Endometrial microvascular endothelial cells (primary cell): Measurements from ENCODE around the gene ODF4. TPM values are rescaled to one million over a fixed set of nuclear protein-coding genes. Genes with fewer than 3 reads are reported as not detected.
"Not testable (repeated sequence)": the region's sequence is repeated elsewhere in the genome, so short reads cannot be mapped to it uniquely, and the experiment has no call there.

ENCODE experiments used
- in situ Hi-C: cut with HindIII; loops from 2 replicates; pipeline ENCODE4 v1.10.0; 2017; ENCODE audit warnings: low sequenced_read_pairs, low pct_unique_long_range_greater_than_20kb; ENCODE audit errors: inconsistent ontology term
- total RNA-seq: library from RNA; depleted of rRNA; stranded (reverse); fragments of >200 nt; gene quantifications from one replicate; pipeline ENCODE4 v1.2.3, GENCODE V29; 2015; ENCODE audit errors: inconsistent ontology term

Gene ODF4
- total RNA-seq, 1 donor from 2014 or later = not detected

GRCh38 chr17:8384801-8385378, 45.2 kb downstream of the ODF4 start:
- in situ Hi-C loops = no loop called here

GRCh38 chr17:8386841-8387240, 47.2 kb downstream of the ODF4 start:
- in situ Hi-C loops = no loop called here

GRCh38 chr17:8387914-8388651, 48.4 kb downstream of the ODF4 start:
- in situ Hi-C loops = no loop called here

GRCh38 chr17:8391711-8392110, 52.1 kb downstream of the ODF4 start:
- in situ Hi-C loops = no loop called here

- in situ Hi-C loops = no loop called here
Observed at GRCh38 chr17:8392274-8392673, 52.6 kb downstream of the ODF4 start.

- in situ Hi-C loops = no loop called here
Observed at GRCh38 chr17:8392674-8393469, 53.2 kb downstream of the ODF4 start.

GRCh38 chr17:8393470-8394231, 54.0 kb downstream of the ODF4 start:
- in situ Hi-C loops = no loop called here

- in situ Hi-C loops = not testable (repeated sequence)
Observed at GRCh38 chr17:8394497-8394896, 54.9 kb downstream of the ODF4 start.

Other genes starting within 250 kb of the ODF4 start
- 0.19 TPM for gene ALOXE3, start 221.3 kb upstream of the ODF4 start, total RNA-seq
- gene HES7, start 215.7 kb upstream of the ODF4 start, total RNA-seq = not detected
- gene PER1, start 187.4 kb upstream of the ODF4 start, total RNA-seq = 20.4 TPM
- 5.3 TPM for gene VAMP2, start 176.9 kb upstream of the ODF4 start, total RNA-seq
- gene TMEM107, start 163.5 kb upstream of the ODF4 start, total RNA-seq = 34.0 TPM
- gene BORCS6, start 149.7 kb upstream of the ODF4 start, total RNA-seq = 13.3 TPM
- 100 TPM for gene AURKB, start 129.3 kb upstream of the ODF4 start, total RNA-seq
- gene CTC1, start 91.8 kb upstream of the ODF4 start, total RNA-seq = 17.7 TPM
- 55.1 TPM for gene PFAS, start 90.6 kb upstream of the ODF4 start, total RNA-seq
- gene RANGRF, start 51.2 kb upstream of the ODF4 start, total RNA-seq = 54.0 TPM
- gene SLC25A35, start 44.4 kb upstream of the ODF4 start, total RNA-seq = 2.9 TPM
- 64.0 TPM for gene ARHGEF15, start 29.6 kb upstream of the ODF4 start, total RNA-seq
- gene RPL26, start 43.4 kb downstream of the ODF4 start, total RNA-seq = 3,476 TPM
- gene RNF222, start 58.0 kb downstream of the ODF4 start, total RNA-seq = not detected
- gene NDEL1, start 96.0 kb downstream of the ODF4 start, total RNA-seq = 63.9 TPM